OCI-LY3 (cell line): Measurements from ENCODE around the gene RIIAD1.
"Not testable (repeated sequence)": the region's sequence is repeated elsewhere in the genome, so short reads cannot be mapped to it uniquely, and the experiment has no call there.

Source experiments
- H2AFZ ChIP-seq: fragments of 200-600, 300-600 bp; shearing (Covaris generic); 2 replicates; pipeline ENCODE4 v1.6.0; 2014; ENCODE audit warnings: antibody characterized with exemption, low read depth, low read length
- H3K27ac ChIP-seq: fragments of 200-600, 300-600 bp; sonication (generic); 2 replicates; pipeline ENCODE4 v1.5.1; 2014; ENCODE audit warnings: mild to moderate bottlenecking, low read length, moderate library complexity, mixed read lengths
- H3K27me3 ChIP-seq: fragments of 200-600, 300-600 bp; sonication (generic); 2 replicates; pipeline ENCODE4 v1.6.1; 2014; ENCODE audit warnings: low read depth, low read length, mixed read lengths
- H3K36me3 ChIP-seq: fragments of 200-600, 300-600 bp; sonication (generic); replicated peaks from 2 replicates; pipeline ENCODE3; 2014; ENCODE audit warnings: low read depth, low read length, mixed read lengths
- H3K4me1 ChIP-seq: fragments of 300-600, 200-600 bp; sonication (generic); 2 replicates; pipeline ENCODE4 v1.6.1; 2014; ENCODE audit warnings: low read length, mixed read lengths
- H3K4me2 ChIP-seq: fragments of 200-600, 300-600 bp; sonication (generic); 2 replicates; pipeline ENCODE4 v1.6.1; 2014; ENCODE audit warnings: low read length, mixed read lengths
- H3K4me3 ChIP-seq: fragments of 300-600, 200-600 bp; sonication (generic); 2 replicates; pipeline ENCODE4 v1.5.1; 2014; ENCODE audit warnings: antibody characterized with exemption, mild to moderate bottlenecking, low read length, moderate library complexity
- H3K79me2 ChIP-seq: fragments of 300-600, 200-600 bp; shearing (Covaris generic); 2 replicates; pipeline ENCODE4 v1.6.1; 2014; ENCODE audit warnings: mild to moderate bottlenecking, low read length, mixed read lengths
- H3K9ac ChIP-seq: fragments of 300-600, 200-600 bp; shearing (Covaris generic); 2 replicates; pipeline ENCODE4 v1.6.0; 2014; ENCODE audit warnings: mild to moderate bottlenecking, low read length, moderate library complexity
- H3K9me3 ChIP-seq: fragments of 200-600, 300-600 bp; shearing (Covaris generic); 2 replicates; pipeline ENCODE4 v1.6.1; 2014; ENCODE audit warnings: low read length, mixed read lengths; ENCODE audit not compliant: insufficient read depth
- H4K20me1 ChIP-seq: fragments of 200-600, 300-600 bp; sonication (generic); 2 replicates; pipeline ENCODE4 v1.6.1; 2016; ENCODE audit warnings: low read length, mixed read lengths; ENCODE audit not compliant: insufficient read depth
- EZH2phosphoT487 ChIP-seq: fragments of 200-600 bp; shearing (Covaris generic); IDR thresholded peaks from 2 replicates; pipeline ENCODE4 v1.6.1; 2018; ENCODE audit warnings: antibody characterized with exemption, mixed run types, low read depth
- TF ChIP-seq, protein P1 (sequence below): fragments of 200-600, 300-600 bp; sonication (generic); IDR thresholded peaks from 2 replicates; pipeline ENCODE4 v1.5.1; 2014; ENCODE audit warnings: antibody characterized with exemption, low read length, low read depth

RIIAD1 gene

GRCh38 chr1:151681923-151682322 is 39.4 kb upstream of the RIIAD1 start:
- no peak overlapping the region for H2AFZ ChIP-seq
- H3K36me3 ChIP-seq = peaks cover 2% of the 10 kb centered on the region
- no peak overlapping the region for H3K9ac ChIP-seq
- H3K4me3 ChIP-seq = no peak overlapping the region
- no peak overlapping the region for H3K27ac ChIP-seq
- H4K20me1 ChIP-seq = no peaks in the 10 kb centered on the region
- no peaks in the 10 kb centered on the region for H3K27me3 ChIP-seq
- H3K4me2 ChIP-seq = peak overlapping the region; percentile 46
- H3K9me3 ChIP-seq = no peaks in the 10 kb centered on the region
- peaks cover 23% of the 10 kb centered on the region for H3K4me1 ChIP-seq
- no peak for TF ChIP-seq EZH2phosphoT487
- TF ChIP-seq, protein P1, sequence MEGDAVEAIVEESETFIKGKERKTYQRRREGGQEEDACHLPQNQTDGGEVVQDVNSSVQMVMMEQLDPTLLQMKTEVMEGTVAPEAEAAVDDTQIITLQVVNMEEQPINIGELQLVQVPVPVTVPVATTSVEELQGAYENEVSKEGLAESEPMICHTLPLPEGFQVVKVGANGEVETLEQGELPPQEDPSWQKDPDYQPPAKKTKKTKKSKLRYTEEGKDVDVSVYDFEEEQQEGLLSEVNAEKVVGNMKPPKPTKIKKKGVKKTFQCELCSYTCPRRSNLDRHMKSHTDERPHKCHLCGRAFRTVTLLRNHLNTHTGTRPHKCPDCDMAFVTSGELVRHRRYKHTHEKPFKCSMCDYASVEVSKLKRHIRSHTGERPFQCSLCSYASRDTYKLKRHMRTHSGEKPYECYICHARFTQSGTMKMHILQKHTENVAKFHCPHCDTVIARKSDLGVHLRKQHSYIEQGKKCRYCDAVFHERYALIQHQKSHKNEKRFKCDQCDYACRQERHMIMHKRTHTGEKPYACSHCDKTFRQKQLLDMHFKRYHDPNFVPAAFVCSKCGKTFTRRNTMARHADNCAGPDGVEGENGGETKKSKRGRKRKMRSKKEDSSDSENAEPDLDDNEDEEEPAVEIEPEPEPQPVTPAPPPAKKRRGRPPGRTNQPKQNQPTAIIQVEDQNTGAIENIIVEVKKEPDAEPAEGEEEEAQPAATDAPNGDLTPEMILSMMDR = no peak
- no peaks in the 10 kb centered on the region for H3K79me2 ChIP-seq

GRCh38 chr1:151682901-151683300 is 38.4 kb upstream of the RIIAD1 start:
- not testable (repeated sequence) for H2AFZ ChIP-seq, H4K20me1 ChIP-seq, H3K27ac ChIP-seq, H3K4me2 ChIP-seq, H3K79me2 ChIP-seq, H3K9ac ChIP-seq, H3K9me3 ChIP-seq, H3K27me3 ChIP-seq, H3K36me3 ChIP-seq, H3K4me3 ChIP-seq
- H3K4me1 ChIP-seq = peaks cover 23% of the 10 kb centered on the region

- H3K27ac ChIP-seq = no peak overlapping the region
Observed at GRCh38 chr1:151684128-151684527, 37.2 kb upstream of the RIIAD1 start.

GRCh38 chr1:151686561-151686960 is 34.8 kb upstream of the RIIAD1 start:
- no peak overlapping the region for H3K9ac ChIP-seq
- H3K4me3 ChIP-seq = no peak overlapping the region
- H3K27ac ChIP-seq = no peak overlapping the region
- H3K36me3 ChIP-seq = peaks cover 3% of the 10 kb centered on the region
- H4K20me1 ChIP-seq = no peaks in the 10 kb centered on the region
- H3K4me2 ChIP-seq = no peak overlapping the region
- H3K79me2 ChIP-seq = no peaks in the 10 kb centered on the region
- no peaks in the 10 kb centered on the region for H3K9me3 ChIP-seq
- no peak for TF ChIP-seq EZH2phosphoT487
- TF ChIP-seq, protein P1 = no peak
- no peak overlapping the region for H2AFZ ChIP-seq
- no peaks in the 10 kb centered on the region for H3K27me3 ChIP-seq
- H3K4me1 ChIP-seq = peaks cover 7% of the 10 kb centered on the region

More at GRCh38 chr1:151684128-151684527, 37.2 kb upstream of the RIIAD1 start:
- H3K36me3 ChIP-seq = peaks cover 3% of the 10 kb centered on the region
- H3K9ac ChIP-seq = no peak overlapping the region
- no peak for TF ChIP-seq EZH2phosphoT487
- TF ChIP-seq, protein P1 = no peak
- H4K20me1 ChIP-seq = no peaks in the 10 kb centered on the region
- H3K4me1 ChIP-seq = peaks cover 23% of the 10 kb centered on the region
- no peaks in the 10 kb centered on the region for H3K27me3 ChIP-seq
- H2AFZ ChIP-seq = no peak overlapping the region
- H3K4me3 ChIP-seq = no peak overlapping the region
- no peaks in the 10 kb centered on the region for H3K79me2 ChIP-seq
- no peak overlapping the region for H3K4me2 ChIP-seq
- no peaks in the 10 kb centered on the region for H3K9me3 ChIP-seq

- Histone ChIP-seq H3K36me3 (peaks cover 8% of the 10 kb centered on the region), H3K9me3 (no peaks in the 10 kb centered on the region), H3K79me2 (no peaks in the 10 kb centered on the region), H3K4me3 (no peak overlapping the region), H3K4me2 (no peak overlapping the region), H3K27ac (no peak overlapping the region), H3K27me3 (no peaks in the 10 kb centered on the region), H3K4me1 (no peaks in the 10 kb centered on the region), H2AFZ (no peak overlapping the region), H3K9ac (no peak overlapping the region), H4K20me1 (no peaks in the 10 kb centered on the region)
- no peak for TF ChIP-seq EZH2phosphoT487
- TF ChIP-seq, protein P1 = no peak
Observed at GRCh38 chr1:151689494-151689893, 31.8 kb upstream of the RIIAD1 start.
